MM.1S (cell line): ENCODE measurements around the gene KIF24.

Experiments
- DNase-seq: peaks from one replicate; pipeline ENCODE4 v3.0.0-alpha.2; 2015
- H2AFZ ChIP-seq: fragments of 300-600 bp; sonication (generic); 2 replicates; pipeline ENCODE4 v1.6.0; 2016; ENCODE audit warnings: antibody characterized with exemption, low read length
- H3F3A ChIP-seq: fragments of 300-600 bp; sonication (generic); 2 replicates; pipeline ENCODE4 v1.6.1; 2016; ENCODE audit warnings: mild to moderate bottlenecking, antibody characterized with exemption, low read length, moderate library complexity, mixed read lengths; ENCODE audit not compliant: insufficient read depth
- H3K27ac ChIP-seq: fragments of 300-600 bp; sonication (generic); 2 replicates; pipeline ENCODE4 v1.5.1; 2016; ENCODE audit warnings: mild to moderate bottlenecking, low read length
- H3K27me3 ChIP-seq: fragments of 300-600 bp; sonication (generic); replicated peaks from 2 replicates; pipeline ENCODE4 v1.6.0; 2016; ENCODE audit warnings: low read length; ENCODE audit not compliant: insufficient read depth
- H3K36me3 ChIP-seq: fragments of 300-600 bp; sonication (generic); replicated peaks from 2 replicates; pipeline ENCODE4 v1.6.1; 2016; ENCODE audit warnings: mild to moderate bottlenecking, low read length, mixed read lengths; ENCODE audit not compliant: insufficient read depth
- H3K4me1 ChIP-seq: fragments of 300-600 bp; sonication (generic); 2 replicates; pipeline ENCODE4 v1.6.1; 2016; ENCODE audit warnings: low read length, mixed read lengths
- H3K4me2 ChIP-seq: fragments of 300-600 bp; sonication (generic); 2 replicates; pipeline ENCODE4 v1.6.0; 2016; ENCODE audit warnings: low read depth, low read length
- H3K4me3 ChIP-seq: fragments of 300-600 bp; sonication (generic); 2 replicates; pipeline ENCODE4 v1.5.1; 2016; ENCODE audit warnings: low read length, mixed read lengths
- H3K79me2 ChIP-seq: fragments of 300-600 bp; sonication (generic); 2 replicates; pipeline ENCODE4 v1.6.1; 2016; ENCODE audit warnings: mixed run types, low read length, mixed read lengths
- H3K9ac ChIP-seq: fragments of 300-600 bp; sonication (generic); 2 replicates; pipeline ENCODE4 v1.6.1; 2016; ENCODE audit warnings: low read length, mixed read lengths
- H3K9me2 ChIP-seq: fragments of 300-600 bp; sonication (generic); replicated peaks from 2 replicates; pipeline ENCODE4 v1.6.1; 2016; ENCODE audit warnings: mild to moderate bottlenecking, low read length, mixed read lengths; ENCODE audit not compliant: insufficient read depth
- H3K9me3 ChIP-seq: fragments of 300-600 bp; sonication (generic); replicated peaks from 2 replicates; pipeline ENCODE4 v1.6.1; 2016; ENCODE audit warnings: mild to moderate bottlenecking, low read length, mixed read lengths; ENCODE audit not compliant: insufficient read depth
- H4K20me1 ChIP-seq: fragments of 300-600 bp; sonication (generic); 2 replicates; pipeline ENCODE4 v1.6.1; 2016; ENCODE audit warnings: mild to moderate bottlenecking, low read length, moderate library complexity, mixed read lengths; ENCODE audit not compliant: insufficient read depth
- EZH2 ChIP-seq: fragments of 300-600 bp; sonication (generic); optimal IDR thresholded peaks from 2 replicates; pipeline ENCODE3; 2017; ENCODE audit warnings: low read depth, mild to moderate bottlenecking, antibody characterized with exemption, low read length, mixed read lengths
- EZH2phosphoT487 ChIP-seq: fragments of 300-600 bp; sonication (generic); IDR thresholded peaks from 2 replicates; pipeline ENCODE4 v1.6.1; 2018; ENCODE audit warnings: antibody characterized with exemption, low read length
- TF ChIP-seq, protein P1 (sequence below): fragments of 300-600 bp; sonication (generic); IDR thresholded peaks from 2 replicates; pipeline ENCODE4 v1.5.1; 2016; ENCODE audit warnings: antibody characterized with exemption, low read length, mixed read lengths

Gene KIF24

DNA sequence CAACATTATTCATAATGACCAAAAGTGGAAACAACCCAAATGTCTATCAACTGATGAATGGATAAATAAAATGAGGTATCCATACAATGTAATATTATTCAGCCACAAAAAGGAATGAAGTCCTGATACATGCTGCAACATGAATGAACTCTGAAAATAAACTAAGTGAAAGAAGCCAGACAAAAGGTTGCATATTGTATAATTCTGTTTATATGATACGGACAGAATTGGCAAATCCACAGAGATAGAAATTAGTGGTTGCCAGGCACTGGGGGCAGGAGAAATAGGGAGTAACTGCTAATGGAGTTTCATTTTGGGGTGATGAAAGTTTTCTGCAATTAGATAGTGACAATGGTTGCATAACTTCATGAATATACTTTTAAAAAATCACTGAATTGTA, 47.0 kb downstream of the KIF24 start:
- Histone ChIP-seq H3K4me1 (no peaks in the 10 kb centered on the region), H3K9ac (no peak overlapping the region), H4K20me1 (no peaks in the 10 kb centered on the region), H3K27ac (no peak overlapping the region), H2AFZ (no peak overlapping the region), H3K36me3 (no peaks in the 10 kb centered on the region), H3K9me2 (no peaks in the 10 kb centered on the region), H3K4me2 (no peak overlapping the region), H3F3A (no peaks in the 10 kb centered on the region), H3K79me2 (no peaks in the 10 kb centered on the region), H3K4me3 (no peak overlapping the region), H3K27me3 (no peaks in the 10 kb centered on the region), H3K9me3 (no peaks in the 10 kb centered on the region)
- DNase-seq = no peak
- TF ChIP-seq EZH2phosphoT487 (no peak), EZH2 (no peak)
- TF ChIP-seq, protein P1, sequence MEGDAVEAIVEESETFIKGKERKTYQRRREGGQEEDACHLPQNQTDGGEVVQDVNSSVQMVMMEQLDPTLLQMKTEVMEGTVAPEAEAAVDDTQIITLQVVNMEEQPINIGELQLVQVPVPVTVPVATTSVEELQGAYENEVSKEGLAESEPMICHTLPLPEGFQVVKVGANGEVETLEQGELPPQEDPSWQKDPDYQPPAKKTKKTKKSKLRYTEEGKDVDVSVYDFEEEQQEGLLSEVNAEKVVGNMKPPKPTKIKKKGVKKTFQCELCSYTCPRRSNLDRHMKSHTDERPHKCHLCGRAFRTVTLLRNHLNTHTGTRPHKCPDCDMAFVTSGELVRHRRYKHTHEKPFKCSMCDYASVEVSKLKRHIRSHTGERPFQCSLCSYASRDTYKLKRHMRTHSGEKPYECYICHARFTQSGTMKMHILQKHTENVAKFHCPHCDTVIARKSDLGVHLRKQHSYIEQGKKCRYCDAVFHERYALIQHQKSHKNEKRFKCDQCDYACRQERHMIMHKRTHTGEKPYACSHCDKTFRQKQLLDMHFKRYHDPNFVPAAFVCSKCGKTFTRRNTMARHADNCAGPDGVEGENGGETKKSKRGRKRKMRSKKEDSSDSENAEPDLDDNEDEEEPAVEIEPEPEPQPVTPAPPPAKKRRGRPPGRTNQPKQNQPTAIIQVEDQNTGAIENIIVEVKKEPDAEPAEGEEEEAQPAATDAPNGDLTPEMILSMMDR = no peak

DNA sequence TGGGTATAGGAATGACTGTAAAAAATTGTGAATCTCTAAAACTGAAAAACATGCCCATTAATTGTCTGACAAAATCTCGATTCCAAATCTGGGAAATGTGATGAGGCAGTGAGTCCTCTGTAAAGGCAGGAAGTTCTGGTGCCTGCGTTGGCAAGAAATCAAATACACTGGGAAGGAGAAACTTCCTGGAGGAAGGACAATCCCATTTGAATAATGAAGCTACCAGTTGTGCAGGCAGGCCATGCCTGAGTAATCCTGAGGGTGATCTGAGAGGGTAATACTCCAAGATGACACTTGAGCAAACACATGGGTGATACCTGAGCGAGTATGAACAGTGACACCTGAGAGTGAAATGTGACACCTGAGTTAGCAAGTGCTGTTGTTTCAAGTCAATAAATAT, 49.7 kb downstream of the KIF24 start:
- DNase-seq = no peak
- no peaks in the 10 kb centered on the region for H4K20me1 ChIP-seq
- H2AFZ ChIP-seq = no peak overlapping the region
- H3K27ac ChIP-seq = no peak overlapping the region
- TF ChIP-seq EZH2 = no peak
- no peak for TF ChIP-seq EZH2phosphoT487
- TF ChIP-seq, protein P1 = no peak
- H3K27me3 ChIP-seq = no peaks in the 10 kb centered on the region
- no peaks in the 10 kb centered on the region for H3K9me2 ChIP-seq
- H3K79me2 ChIP-seq = no peaks in the 10 kb centered on the region
- no peaks in the 10 kb centered on the region for H3K36me3 ChIP-seq
- no peak overlapping the region for H3K4me3 ChIP-seq
- H3K4me2 ChIP-seq = no peak overlapping the region
- no peaks in the 10 kb centered on the region for H3K9me3 ChIP-seq
- H3K9ac ChIP-seq = no peak overlapping the region
- no peaks in the 10 kb centered on the region for H3K4me1 ChIP-seq
- no peaks in the 10 kb centered on the region for H3F3A ChIP-seq
